ENCODE results near the gene IKZF1.

DNA sequence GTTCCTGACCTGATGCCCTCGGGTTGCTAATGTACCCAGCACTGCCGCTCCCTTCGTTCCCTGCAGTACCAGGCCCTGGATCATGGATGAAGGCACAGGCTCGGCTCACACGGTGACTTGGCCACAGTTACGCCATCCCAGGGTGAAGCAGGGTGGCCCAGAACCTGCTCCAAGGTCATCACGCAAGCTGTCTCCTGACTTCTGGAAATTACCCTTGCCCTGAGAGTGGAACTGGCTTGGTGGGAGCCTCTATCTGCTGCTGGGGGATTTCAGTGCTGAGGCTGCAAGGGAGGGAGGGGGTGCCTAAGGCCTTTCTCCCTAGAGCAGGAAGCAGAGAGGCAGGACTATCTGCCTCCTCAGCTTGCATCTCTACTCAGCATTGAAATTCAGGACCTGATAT lies 109.0 kb downstream of the IKZF1 start:
- TF ChIP-seq, protein P1, sequence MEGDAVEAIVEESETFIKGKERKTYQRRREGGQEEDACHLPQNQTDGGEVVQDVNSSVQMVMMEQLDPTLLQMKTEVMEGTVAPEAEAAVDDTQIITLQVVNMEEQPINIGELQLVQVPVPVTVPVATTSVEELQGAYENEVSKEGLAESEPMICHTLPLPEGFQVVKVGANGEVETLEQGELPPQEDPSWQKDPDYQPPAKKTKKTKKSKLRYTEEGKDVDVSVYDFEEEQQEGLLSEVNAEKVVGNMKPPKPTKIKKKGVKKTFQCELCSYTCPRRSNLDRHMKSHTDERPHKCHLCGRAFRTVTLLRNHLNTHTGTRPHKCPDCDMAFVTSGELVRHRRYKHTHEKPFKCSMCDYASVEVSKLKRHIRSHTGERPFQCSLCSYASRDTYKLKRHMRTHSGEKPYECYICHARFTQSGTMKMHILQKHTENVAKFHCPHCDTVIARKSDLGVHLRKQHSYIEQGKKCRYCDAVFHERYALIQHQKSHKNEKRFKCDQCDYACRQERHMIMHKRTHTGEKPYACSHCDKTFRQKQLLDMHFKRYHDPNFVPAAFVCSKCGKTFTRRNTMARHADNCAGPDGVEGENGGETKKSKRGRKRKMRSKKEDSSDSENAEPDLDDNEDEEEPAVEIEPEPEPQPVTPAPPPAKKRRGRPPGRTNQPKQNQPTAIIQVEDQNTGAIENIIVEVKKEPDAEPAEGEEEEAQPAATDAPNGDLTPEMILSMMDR (IDR thresholded peaks at IDR 0.05) = no peak
- TF ChIP-seq EZH2phosphoT487 (IDR thresholded peaks at IDR 0.05) = no peak

Measured in neural progenitor cell (in vitro differentiated cells).